Measurements from ENCODE around the gene SH2B3.
"Not testable (repeated sequence)": the region's sequence is repeated elsewhere in the genome, so short reads cannot be mapped to it uniquely, and the experiment has no call there.

The SH2B3 gene

DNA sequence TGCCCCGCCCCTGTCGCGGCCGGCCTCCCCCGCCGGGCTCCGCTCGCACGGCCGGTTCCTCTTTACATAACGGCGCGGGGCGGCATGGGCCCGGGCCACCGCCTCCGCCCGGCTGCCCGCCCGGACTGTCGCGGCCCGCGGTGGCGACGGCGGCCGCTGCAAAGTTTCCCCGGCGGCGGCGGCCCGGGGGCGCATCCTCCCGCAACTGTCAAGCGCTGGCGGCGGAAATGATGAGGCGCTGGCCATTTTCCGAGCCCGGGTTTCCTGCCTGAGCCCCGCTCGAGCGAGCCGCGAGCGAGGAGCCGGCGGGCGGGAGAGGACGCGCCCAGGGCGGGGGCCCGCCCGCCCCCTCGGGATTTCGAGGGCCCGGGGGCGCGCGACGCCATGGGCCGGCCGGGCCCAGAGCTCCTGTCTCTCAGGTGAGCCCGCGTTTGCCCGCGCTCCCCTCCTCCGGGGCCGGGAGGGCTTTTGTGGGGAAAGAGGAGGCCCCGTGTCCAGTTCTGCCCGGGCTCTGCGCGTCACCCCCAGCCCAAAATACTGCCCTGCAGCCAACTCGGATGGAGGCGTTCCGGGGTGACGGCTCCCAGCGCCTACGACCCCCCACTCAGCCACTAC, at the start of gene SH2B3:
TSS of gene SH2B3 (plus strand) at position 65 of the 615 bp plus-strand sequence. CDS start 12,223 bp downstream, outside the sequence.
- no peak for DNase-seq

DNA sequence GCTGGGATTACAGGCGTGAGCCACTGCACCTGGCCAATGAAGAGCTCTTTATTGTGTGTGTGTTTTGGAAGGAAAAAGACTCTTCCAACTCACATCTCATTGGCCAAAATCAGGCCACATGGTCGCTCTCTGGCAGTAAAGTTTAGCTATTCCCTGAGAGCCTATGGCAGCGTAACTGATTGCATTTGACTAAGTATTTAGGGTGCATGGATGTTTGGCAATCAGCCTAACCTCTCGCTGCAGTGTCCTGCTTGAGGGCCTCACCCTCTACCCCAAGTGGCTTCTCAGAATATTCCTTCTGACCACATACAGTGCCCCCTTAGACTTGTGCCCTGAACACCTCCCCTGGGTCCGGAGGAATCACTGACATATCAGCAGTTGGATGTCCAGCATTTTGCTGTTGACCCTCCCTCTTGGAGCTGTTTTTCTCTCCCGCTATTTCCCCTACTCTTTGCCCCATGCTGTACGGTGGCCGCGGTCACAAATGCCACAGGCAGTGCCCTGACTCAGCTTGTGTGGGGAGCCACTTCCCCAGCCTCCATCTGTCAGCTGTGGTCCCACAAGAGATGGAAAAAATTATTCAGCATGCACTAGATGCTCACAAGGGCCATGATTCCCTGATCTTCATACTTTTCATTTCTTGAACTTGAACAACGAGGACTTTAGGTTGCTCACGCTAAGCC, 46.4 kb upstream of the SH2B3 start:
- peak; percentile 20 to 58 for DNase-seq

- DNase-seq, result no peak
Observed at GRCh38 chr12:111359914-111360276, 45.8 kb upstream of the SH2B3 start.

GRCh38 chr12:111360325-111360930, 45.3 kb upstream of the SH2B3 start:
- no peak for DNase-seq

- no peak for DNase-seq
Observed at GRCh38 chr12:111361073-111361716, 44.5 kb upstream of the SH2B3 start.

DNA sequence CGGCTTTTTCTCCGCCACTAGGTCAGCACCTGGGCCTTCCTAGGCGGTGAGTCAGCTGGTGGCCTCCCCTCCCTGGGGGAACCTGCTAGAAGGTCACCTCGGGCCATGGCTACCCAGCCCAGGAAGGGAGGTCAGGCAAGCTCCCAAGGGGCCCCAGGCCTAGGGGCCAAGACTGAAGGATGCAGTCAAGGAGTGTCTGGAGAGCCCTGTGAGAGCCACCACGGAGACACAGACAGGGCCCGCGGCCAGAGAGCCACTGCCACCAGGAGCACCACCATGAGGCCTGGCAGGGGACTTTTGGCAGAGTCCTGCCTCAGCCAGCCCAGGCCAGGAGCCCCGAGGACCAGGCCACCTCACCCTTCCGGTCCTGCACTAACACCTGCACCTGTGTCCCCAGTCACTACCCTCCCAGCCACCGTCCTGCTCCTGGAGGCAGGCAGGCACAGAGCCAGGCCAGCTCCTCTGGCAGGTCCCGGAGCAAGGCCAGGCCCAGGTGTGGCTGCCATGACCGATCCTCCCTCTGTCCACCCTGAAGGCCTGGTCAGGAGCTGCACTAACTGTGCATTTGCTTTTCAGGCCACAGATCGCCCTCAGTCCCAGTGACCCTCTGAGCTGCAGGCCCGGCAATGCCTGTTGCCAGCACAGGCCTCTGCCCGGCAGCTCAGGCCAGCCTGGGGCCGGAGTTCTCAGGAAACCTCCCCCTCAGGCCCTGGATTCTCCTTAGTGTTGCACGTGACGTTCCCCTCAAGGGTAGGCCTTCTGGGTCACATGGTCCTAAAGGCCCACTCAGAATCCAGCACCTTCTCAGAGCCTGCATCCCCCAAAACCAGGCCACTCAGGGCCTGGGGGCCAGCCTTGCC, 43.8 kb upstream of the SH2B3 start:
- DNase-seq, result no peak

GRCh38 chr12:111362687-111363475, 42.8 kb upstream of the SH2B3 start:
- no peak for DNase-seq

DNA sequence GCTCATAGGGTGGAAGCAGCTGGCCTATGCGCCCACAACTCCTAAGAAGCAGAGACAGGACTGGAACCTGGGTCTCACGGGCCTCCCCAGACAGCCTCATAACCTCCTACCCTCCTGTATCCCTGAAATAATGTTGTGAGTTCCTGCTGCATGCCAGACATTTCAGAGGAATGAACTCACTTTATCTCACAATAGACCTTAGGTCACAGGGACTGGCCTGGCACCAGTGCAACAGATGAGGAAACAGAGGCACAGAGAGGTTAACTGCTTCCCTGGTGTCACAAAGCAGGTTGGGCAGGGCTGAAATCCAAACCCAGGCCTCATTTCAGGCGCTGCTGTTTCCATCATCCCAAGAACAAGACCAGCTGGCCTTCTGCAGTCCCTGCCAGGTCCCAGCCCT, 42.1 kb upstream of the SH2B3 start:
- DNase-seq, result no peak

DNA sequence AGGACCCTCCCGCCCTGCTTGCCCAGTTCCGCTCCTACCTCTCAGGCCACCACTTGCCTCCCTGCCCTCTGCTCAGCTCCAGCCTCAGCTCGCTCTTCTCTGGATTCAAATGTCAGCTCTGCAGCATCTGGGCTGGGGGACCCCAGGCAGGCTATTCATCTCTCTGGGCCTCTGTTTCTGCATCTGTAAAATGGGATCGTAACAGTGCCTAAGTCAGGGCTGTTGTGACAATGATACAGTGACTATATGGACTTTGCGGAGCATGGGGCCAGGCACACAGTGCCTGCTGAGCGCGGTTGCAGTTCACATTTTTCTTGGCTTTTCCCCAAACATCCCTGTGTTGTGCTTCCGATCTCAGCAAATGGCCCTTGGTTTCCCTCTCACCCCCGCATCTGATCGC, 39.6 kb upstream of the SH2B3 start:
- no peak for DNase-seq

- no peak for DNase-seq
Observed at GRCh38 chr12:111366583-111366982, 39.1 kb upstream of the SH2B3 start.

GRCh38 chr12:111367661-111368221, 38.0 kb upstream of the SH2B3 start:
- no peak for DNase-seq

DNA sequence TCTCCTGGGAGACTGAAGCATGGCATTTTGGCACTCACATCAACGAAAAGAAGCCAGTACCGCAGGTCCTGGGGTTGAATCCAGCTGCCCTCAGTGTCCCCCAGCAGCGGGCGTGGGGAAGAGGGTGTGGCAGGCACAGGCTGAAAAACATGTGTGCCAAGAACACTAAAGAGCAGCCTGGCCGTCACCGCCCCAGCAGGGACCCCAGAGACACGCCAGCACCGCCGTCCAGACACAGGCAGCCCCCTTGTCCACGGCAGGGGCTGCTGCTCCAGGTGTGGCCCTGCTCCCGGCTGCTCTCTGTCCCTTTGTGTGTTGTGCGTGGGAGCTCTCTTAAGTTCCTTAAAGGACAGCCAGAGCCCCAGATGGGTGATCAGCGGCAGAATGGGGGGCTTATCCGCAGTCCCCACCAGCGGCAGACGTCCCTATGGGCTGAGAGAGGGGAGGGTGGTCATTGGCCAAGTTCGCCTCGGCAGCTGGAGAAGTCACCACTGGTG, 37.4 kb upstream of the SH2B3 start:
- DNase-seq, result no peak

- DNase-seq, result peak; percentile 60 to 62
Observed at GRCh38 chr12:111368788-111369495, 36.8 kb upstream of the SH2B3 start, which contains the start of gene PHETA1. PHETA1 (minus strand) TSS chr12:111369095; CDS start chr12:111363427, 5,668 bp downstream.

DNA sequence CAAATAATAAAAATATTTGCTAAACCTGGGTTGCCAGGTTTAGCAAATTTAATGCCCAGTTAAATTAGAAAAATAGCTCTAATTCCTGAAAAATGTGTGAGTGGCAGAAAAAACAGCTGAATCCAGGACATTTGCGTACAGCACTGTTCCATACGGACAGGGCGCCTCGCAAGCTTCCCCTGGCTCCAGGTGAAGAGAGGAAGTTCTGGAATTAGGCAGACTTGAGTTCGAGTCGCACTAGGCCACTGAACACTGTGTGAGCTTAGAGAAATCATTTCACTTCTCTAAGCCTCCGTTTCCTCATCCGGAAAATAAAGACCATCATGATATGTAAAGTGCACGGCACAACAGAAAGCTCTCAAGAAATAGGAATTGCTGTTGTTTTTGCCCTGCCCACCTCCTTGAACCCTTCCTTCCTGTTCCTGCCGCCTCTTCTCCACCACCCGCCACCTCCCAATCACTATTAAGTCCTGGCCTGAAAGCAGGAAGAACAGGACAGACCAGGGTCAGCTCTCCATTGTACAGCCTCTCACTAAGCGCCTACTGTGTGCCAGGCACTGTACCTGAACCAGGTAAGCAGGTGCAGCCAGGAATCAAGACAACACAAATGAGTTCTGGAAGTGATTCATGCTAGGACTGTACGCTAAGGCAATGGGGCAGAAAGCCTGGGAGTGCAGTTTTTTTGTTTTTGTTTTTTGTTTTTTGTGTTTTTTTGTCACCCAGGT, 36.1 kb upstream of the SH2B3 start:
- no peak for DNase-seq

GRCh38 chr12:111373231-111373630, 32.5 kb upstream of the SH2B3 start:
- DNase-seq, result not testable (repeated sequence)

DNA sequence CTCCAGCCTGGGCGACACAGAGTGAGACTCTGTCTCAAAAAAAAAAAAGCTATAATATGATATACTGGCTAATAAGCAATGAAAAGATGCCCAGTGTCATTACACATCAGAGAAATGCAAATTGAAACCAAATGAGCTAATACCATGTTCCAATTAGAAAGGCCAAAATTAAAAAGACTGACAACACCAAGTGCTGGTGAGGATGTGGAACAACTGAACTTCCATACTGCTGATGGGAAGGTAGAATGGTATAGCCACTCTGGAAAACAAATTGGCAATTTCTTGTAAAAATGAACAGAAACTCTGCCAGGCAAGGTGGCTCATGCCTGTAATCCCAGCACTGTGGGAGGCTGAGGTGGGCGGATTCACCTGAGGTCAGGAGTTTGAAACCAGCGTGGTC, 28.3 kb upstream of the SH2B3 start:
- no peak for DNase-seq

DNA sequence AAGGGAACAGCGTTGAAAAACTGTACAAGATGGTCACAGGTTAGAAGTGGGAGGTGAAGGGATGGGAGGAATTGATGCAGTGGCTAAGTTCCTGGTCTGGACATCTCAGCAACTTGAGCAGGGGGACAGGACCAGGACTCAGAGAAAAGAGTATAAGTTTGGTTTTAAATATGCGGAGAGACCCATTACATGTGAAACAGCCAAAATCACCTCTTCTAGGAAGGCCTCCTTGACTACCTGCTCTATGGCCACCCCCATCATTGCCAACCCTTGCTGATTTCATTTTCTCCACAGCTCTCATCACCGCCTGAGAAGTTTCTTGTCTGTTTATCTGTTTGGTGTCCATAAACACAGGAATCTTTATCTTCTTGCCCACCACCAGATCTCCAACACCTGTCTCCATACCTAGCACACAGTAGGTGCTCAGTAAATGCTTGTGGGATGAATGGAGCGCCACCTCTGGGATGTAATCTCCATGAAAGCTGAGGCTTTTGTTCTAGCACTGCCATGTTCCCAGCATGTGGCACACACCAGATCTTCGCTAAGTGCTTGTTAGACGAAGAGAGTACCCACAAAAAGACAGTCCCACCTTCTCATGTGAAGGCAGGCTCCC, 25.7 kb upstream of the SH2B3 start:
- no peak for DNase-seq

GRCh38 chr12:111384596-111384995, 21.1 kb upstream of the SH2B3 start:
- no peak for DNase-seq

- no peak for DNase-seq
Observed at GRCh38 chr12:111386885-111387284, 18.8 kb upstream of the SH2B3 start.
